HG03108 (cell line): Measurements from ENCODE around the gene PRKD2.
"Not testable (repeated sequence)": the region's sequence is repeated elsewhere in the genome, so short reads cannot be mapped to it uniquely, and the experiment has no call there.

Source experiments
- ATAC-seq: cut with Tn5 transposase; IDR thresholded peaks from one replicate; pipeline ENCODE4 v1.9.1; 2021; ENCODE audit warnings: moderate library complexity; ENCODE audit not compliant: unreplicated experiment

Gene PRKD2

GRCh38 chr19:46712768-46713338 lies 4.1 kb downstream of the PRKD2 start:
- ATAC-seq, result not testable (repeated sequence)

GRCh38 chr19:46710687-46711086 lies 6.2 kb downstream of the PRKD2 start:
- ATAC-seq, result no peak

GRCh38 chr19:46704379-46705076 lies 12.4 kb downstream of the PRKD2 start:
- ATAC-seq, result no peak

- ATAC-seq, result no peak
These were observed 16.2 kb downstream of the PRKD2 start for GRCh38 chr19:46700704-46701103.

GRCh38 chr19:46698395-46699321 lies 18.3 kb downstream of the PRKD2 start:
- ATAC-seq, result no peak

- ATAC-seq, result no peak
These were observed 19.5 kb downstream of the PRKD2 start for GRCh38 chr19:46697204-46697960.

- ATAC-seq, result no peak
These were observed 20.1 kb downstream of the PRKD2 start for GRCh38 chr19:46696866-46697203.

- ATAC-seq, result no peak
These were observed 20.9 kb downstream of the PRKD2 start for GRCh38 chr19:46696052-46696451.

GRCh38 chr19:46693760-46694159 lies 23.2 kb downstream of the PRKD2 start:
- ATAC-seq, result no peak

GRCh38 chr19:46692918-46693722 lies 23.8 kb downstream of the PRKD2 start:
- no peak for ATAC-seq

GRCh38 chr19:46691948-46692347 lies 25.0 kb downstream of the PRKD2 start:
- ATAC-seq, result no peak

GRCh38 chr19:46691104-46691503 lies 25.8 kb downstream of the PRKD2 start:
- no peak for ATAC-seq

- no peak for ATAC-seq
These were observed 27.6 kb downstream of the PRKD2 start for GRCh38 chr19:46689358-46689757.

- ATAC-seq, result no peak
These were observed 29.3 kb downstream of the PRKD2 start for GRCh38 chr19:46687438-46688145.

- no peak for ATAC-seq
These were observed 31.7 kb downstream of the PRKD2 start for GRCh38 chr19:46685189-46685588.

GRCh38 chr19:46678110-46678732 lies 38.7 kb downstream of the PRKD2 start:
- ATAC-seq, result no peak

- ATAC-seq, result no peak
These were observed 42.3 kb downstream of the PRKD2 start for GRCh38 chr19:46674416-46675178.

- no peak for ATAC-seq
These were observed 46.1 kb downstream of the PRKD2 start for GRCh38 chr19:46670813-46671212.

- ATAC-seq, result no peak
These were observed 48.3 kb downstream of the PRKD2 start for GRCh38 chr19:46668662-46669061.
